ENCODE data around the gene FGD3. TPM values are rescaled to one million over a fixed set of nuclear protein-coding genes. Genes with fewer than 3 reads are reported as not detected.

The FGD3 gene
- total and polyA plus RNA-seq, 2 of the 8 experiments (the other 6 are each of a cell fraction or from before 2014, with no cell fraction given) = 1.4 to 1.9 TPM

DNA sequence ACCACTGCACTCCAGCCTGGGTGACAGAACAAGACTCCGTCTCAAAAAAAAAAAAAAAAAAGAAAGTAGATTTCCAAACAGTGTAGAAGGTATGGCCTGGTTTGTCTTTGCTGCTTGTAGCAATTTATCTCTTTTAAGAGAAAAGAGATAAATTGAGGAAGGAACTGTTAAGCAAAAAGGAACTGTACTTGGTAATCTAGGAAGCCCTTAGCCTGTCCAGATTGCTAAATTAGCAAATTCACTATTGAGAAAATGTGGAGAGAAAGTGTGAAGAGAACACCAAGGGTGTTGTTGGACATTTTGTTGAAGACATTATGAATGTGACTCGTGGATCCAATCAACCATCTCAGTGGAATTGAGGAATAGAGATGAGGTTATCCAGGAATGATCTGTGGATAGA is 98.2 kb downstream of the FGD3 start:
- Histone ChIP-seq H2BK120ac (replicated peaks; ENCODE audit: low read depth, low read length) (no peak overlapping the region), H4K91ac (replicated peaks; ENCODE audit: insufficient read length, low read length) (no peak overlapping the region), H2AFZ (ENCODE audit: low read length) (no peak overlapping the region), H3K27me3 (replicated peaks in 1 of 4; ENCODE audit: control insufficient read depth in 3 of 4, extremely low read depth in 1 of 4, insufficient read depth in 3 of 4, low read length in 3 of 4) (no peaks in the 10 kb centered on the region), H3K4me2 (ENCODE audit: insufficient read depth in 1 of 2, low read depth in 2 of 2, low read length in 2 of 2) (no peak overlapping the region), H3K79me1 (ENCODE audit: low read depth, low read length) (no peaks in the 10 kb centered on the region), H3K36me3 (ENCODE audit: control insufficient read depth in 2 of 4, insufficient read depth in 4 of 4, low read length in 3 of 4) (no peaks in the 10 kb centered on the region), H3K9me3 (ENCODE audit: insufficient read depth in 2 of 2, low read depth in 1 of 2, low read length in 1 of 2) (peaks cover 0 to 3% of the 10 kb centered on the region in 2 experiments; a peak in 1 of 4 replicates), H2BK12ac (ENCODE audit: low read depth, low read length) (no peak overlapping the region), H4K5ac (ENCODE audit: insufficient read length, low read depth, low read length) (no peak overlapping the region), H2BK15ac (ENCODE audit: low read length) (no peak overlapping the region), H3K4ac (replicated peaks; ENCODE audit: insufficient read length, low read depth, low read length) (no peak overlapping the region), H3K79me2 (ENCODE audit: control insufficient read depth in 1 of 2, insufficient read depth in 2 of 2, low read length in 2 of 2) (no peaks in the 10 kb centered on the region), H3K56ac (replicated peaks; ENCODE audit: insufficient read length, low read depth, low read length) (no peak overlapping the region), H4K20me1 (replicated peaks in 1 of 2; ENCODE audit: control insufficient read depth in 1 of 2, insufficient read depth in 2 of 2, low read length in 2 of 2) (no peaks in the 10 kb centered on the region), H2BK5ac (ENCODE audit: low read depth, low read length) (no peak overlapping the region), H3K4me3 (ENCODE audit: extremely low read depth in 1 of 4, insufficient read depth in 2 of 4, low read depth in 3 of 4, low read length in 4 of 4) (no peak overlapping the region), H4K8ac (ENCODE audit: extremely low read depth, insufficient read depth, low read length) (no peak overlapping the region), H3K27ac (ENCODE audit: low read depth, low read length) (no peak overlapping the region), H3K9ac (replicated peaks in 1 of 4; ENCODE audit: extremely low read depth in 1 of 4, low read depth in 3 of 4, low read length in 3 of 4) (no peak overlapping the region), H3K18ac (ENCODE audit: extremely low read depth, low read length) (no peak overlapping the region), H2BK20ac (ENCODE audit: low read length) (no peak overlapping the region), H3K23me2 (ENCODE audit: low read depth, low read length) (no peaks in the 10 kb centered on the region), H3K23ac (ENCODE audit: insufficient read length) (no peak overlapping the region), H3K14ac (ENCODE audit: insufficient read length) (no peak overlapping the region), H3K4me1 (replicated peaks in 1 of 4; ENCODE audit: control insufficient read depth in 3 of 4, insufficient read depth in 4 of 4, low read length in 3 of 4) (no peaks in the 10 kb centered on the region; a peak in 2 of 7 replicates), H2AK5ac (ENCODE audit: low read depth, low read length) (no peak overlapping the region)
- FAIRE-seq = no peak
- ChIA-PET CTCF (ENCODE audit: partially characterized antibody) (no interaction called here), POLR2A (ENCODE audit: partially characterized antibody) (no interaction called here)
- TF ChIP-seq, protein P1, sequence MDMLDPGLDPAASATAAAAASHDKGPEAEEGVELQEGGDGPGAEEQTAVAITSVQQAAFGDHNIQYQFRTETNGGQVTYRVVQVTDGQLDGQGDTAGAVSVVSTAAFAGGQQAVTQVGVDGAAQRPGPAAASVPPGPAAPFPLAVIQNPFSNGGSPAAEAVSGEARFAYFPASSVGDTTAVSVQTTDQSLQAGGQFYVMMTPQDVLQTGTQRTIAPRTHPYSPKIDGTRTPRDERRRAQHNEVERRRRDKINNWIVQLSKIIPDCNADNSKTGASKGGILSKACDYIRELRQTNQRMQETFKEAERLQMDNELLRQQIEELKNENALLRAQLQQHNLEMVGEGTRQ (IDR thresholded peaks at IDR 0.05; ENCODE audit: low read length) = no peak
- TF ChIP-seq HDAC2 (IDR thresholded peaks at IDR 0.05; ENCODE audit: borderline replicate concordance in 1 of 2, low read depth in 2 of 2, low read length in 2 of 2) (no peak), SAP30 (IDR thresholded peaks at IDR 0.05; ENCODE audit: insufficient read depth, insufficient replicate concordance, low read length) (no peak), CBX5 (IDR thresholded peaks at IDR 0.05; ENCODE audit: low read depth, low read length) (no peak), RXRA (IDR thresholded peaks at IDR 0.05; ENCODE audit: insufficient read depth, low read depth, low read length) (no peak), POU5F1 (IDR thresholded peaks at IDR 0.05; ENCODE audit: low read depth, low read length) (no peak), NANOG (IDR thresholded peaks at IDR 0.05; ENCODE audit: insufficient read depth, low read depth, low read length, poor library complexity, severe bottlenecking) (no peak), TAF7 (optimal IDR thresholded peaks at IDR 0.05; ENCODE audit: borderline replicate concordance, low read depth, low read length) (no peak), CREB1 (IDR thresholded peaks at IDR 0.05) (no peak), ZNF274 (IDR thresholded peaks at IDR 0.05; ENCODE audit: borderline replicate concordance, extremely low read depth, low read length) (no peak), TCF12 (IDR thresholded peaks at IDR 0.05; ENCODE audit: low read depth, low read length) (no peak)
- 85% methylated on average over 1 of the region's 2 CpGs; no CpG with 5 or more reads in 1 of the 2 experiments for WGBS, 2 experiments (ENCODE audit: extremely low coverage in 1 of 2, insufficient coverage in 1 of 2, insufficient read length in 1 of 2, insufficient replicate concordance in 2 of 2, low coverage in 1 of 2, low lambda C conversion rate in 2 of 2, missing lambda C conversion rate in 1 of 2)
- DNase-seq (ENCODE audit: low read depth in 1 of 2, low spot score in 2 of 2) = no peak

All from H1 (cell line).